ENCODE results near the gene TMEM219.

GRCh38 chr16:30018731-30019158 is 56.9 kb downstream of the TMEM219 start:
- no peak for TF ChIP-seq CTCF (IDR thresholded peaks at IDR 0.05; ENCODE audit: poor library complexity)
- no peak for TF ChIP-seq EZH2 (IDR thresholded peaks at IDR 0.05; ENCODE audit: borderline replicate concordance)
- no peak for TF ChIP-seq EZH2phosphoT487 (IDR thresholded peaks at IDR 0.05; ENCODE audit: low read depth, severe bottlenecking, unreplicated experiment)
